Activated naive CD4-positive, alpha-beta T cell treated with anti-CD3 and anti-CD28 coated beads for 36 hours (primary cell): Measurements from ENCODE around the gene FRY. TPM values are rescaled to one million over a fixed set of nuclear protein-coding genes. Genes with fewer than 3 reads are reported as not detected.

Experiments used
- CTCF ChIA-PET: fragments of 350-600 bp; sonication (Branson Sonifier 250); formaldehyde crosslinking; loops from one replicate; lab custom pipeline; 2021; ENCODE audit warnings: antibody characterized with exemption; lab: Charles Lee
- DNase-seq: peaks from one replicate; pipeline ENCODE4 v3.0.0-alpha.2; 2020
- H3K27ac Mint-ChIP-seq: one replicate; pipeline ENCODE4 v1.8.0; 2021; ENCODE audit warnings: mild to moderate bottlenecking, mixed read lengths
- H3K27me3 Mint-ChIP-seq: one replicate; pipeline ENCODE4 v1.8.0; 2021; ENCODE audit warnings: low read depth, mixed read lengths
- H3K36me3 Mint-ChIP-seq: one replicate; pipeline ENCODE4 v1.8.0; 2021; ENCODE audit warnings: low read depth, mixed read lengths
- H3K4me1 Mint-ChIP-seq: one replicate; pipeline ENCODE4 v1.8.0; 2021; ENCODE audit warnings: low read depth, mixed read lengths
- H3K4me3 Mint-ChIP-seq: one replicate; pipeline ENCODE4 v1.8.0; 2021; ENCODE audit warnings: mild to moderate bottlenecking, moderate library complexity, mixed read lengths
- H3K9me3 Mint-ChIP-seq: one replicate; pipeline ENCODE4 v1.8.0; 2021; ENCODE audit warnings: mixed read lengths
- intact Hi-C: fragments of 100-400 bp; cut with micrococcal nuclease; formaldehyde crosslinking; loops from one replicate; pipeline ENCODE4 v1.15.1; 2023
- total RNA-seq, 2 experiments: library from RNA; stranded (reverse); gene quantifications; one replicate each; pipeline ENCODE4 v1.2.3, GENCODE V29; 2021

The FRY gene
- total RNA-seq, 2 experiments from 2014 or later, result 7.3 to 7.8 TPM

- Mint-ChIP-seq H3K27ac (no peak overlapping the region), H3K27me3 (peaks cover 6% of the 10 kb centered on the region), H3K4me1 (peaks cover 64% of the 10 kb centered on the region), H3K36me3 (peaks cover 4% of the 10 kb centered on the region), H3K9me3 (no peaks in the 10 kb centered on the region), H3K4me3 (peak overlapping the region; percentile 1)
- CTCF ChIA-PET, result interaction anchor here (1.1 to 1.3 kb wide), 3 partner anchors 9 to 234 kb away, joined by 3 to 4 read pairs (median 3); no protein-coding TSS in a partner anchor
- intact Hi-C loops, result loop anchor here (5.0 to 10.0 kb wide), 5 partner anchors 129 to 1509 kb away; partner anchors contain the start of genes N4BP2L1 and N4BP2L2
- no peak for DNase-seq
These were observed 2.2 kb downstream of the FRY start for GRCh38 chr13:32033744-32034143.

GRCh38 chr13:32035716-32036115 lies 4.1 kb downstream of the FRY start:
- Mint-ChIP-seq H3K27ac (no peak overlapping the region), H3K36me3 (peaks cover 4% of the 10 kb centered on the region), H3K27me3 (peaks cover 5% of the 10 kb centered on the region), H3K4me1 (peaks cover 71% of the 10 kb centered on the region), H3K9me3 (no peaks in the 10 kb centered on the region), H3K4me3 (no peak overlapping the region)
- CTCF ChIA-PET, result no interaction called here
- DNase-seq, result no peak
- intact Hi-C loops, result loop anchor here (10.0 kb wide), 1 partner anchor 831 kb away; no protein-coding TSS in a partner anchor

DNA sequence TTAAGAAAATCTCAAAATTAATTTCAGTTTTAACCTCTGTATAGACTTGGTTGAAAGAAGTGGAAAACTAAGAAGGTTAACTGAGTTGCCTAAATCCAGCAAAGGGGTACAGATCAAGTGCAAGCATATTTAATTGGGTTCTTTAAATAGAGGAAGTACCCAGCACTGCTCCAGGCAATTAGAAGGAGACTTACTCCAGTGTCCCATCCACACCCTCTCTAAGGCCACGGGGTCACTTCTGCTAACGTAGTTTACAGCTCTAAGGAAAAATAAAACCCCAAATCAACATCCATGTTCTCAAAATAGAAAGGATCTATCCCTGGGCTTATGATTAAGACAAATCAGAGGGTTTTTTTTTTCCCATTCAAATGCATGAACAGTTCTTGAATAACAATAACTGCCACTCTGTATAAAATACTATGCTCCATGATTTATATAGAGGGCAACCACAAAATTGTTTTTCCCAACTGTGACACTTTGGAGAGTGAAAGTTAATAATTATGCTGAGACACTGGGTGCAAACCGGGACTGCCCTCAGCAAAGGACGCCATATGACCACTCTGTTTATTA lies 4.6 kb downstream of the FRY start:
- peaks cover 71% of the 10 kb centered on the region for H3K4me1 Mint-ChIP-seq
- DNase-seq, result no peak
- intact Hi-C loops, result loop anchor here (10.0 kb wide), 1 partner anchor 831 kb away; no protein-coding TSS in a partner anchor
- no peaks in the 10 kb centered on the region for H3K9me3 Mint-ChIP-seq
- peaks cover 4% of the 10 kb centered on the region for H3K36me3 Mint-ChIP-seq
- CTCF ChIA-PET, result interaction anchor here (0.7 kb wide), 1 partner anchor 8 kb away, joined by 3 read pairs; no protein-coding TSS in a partner anchor
- peak overlapping the region; percentile 79 for H3K27ac Mint-ChIP-seq
- H3K4me3 Mint-ChIP-seq, result peak overlapping the region; percentile 69
- H3K27me3 Mint-ChIP-seq, result peaks cover 4% of the 10 kb centered on the region

DNA sequence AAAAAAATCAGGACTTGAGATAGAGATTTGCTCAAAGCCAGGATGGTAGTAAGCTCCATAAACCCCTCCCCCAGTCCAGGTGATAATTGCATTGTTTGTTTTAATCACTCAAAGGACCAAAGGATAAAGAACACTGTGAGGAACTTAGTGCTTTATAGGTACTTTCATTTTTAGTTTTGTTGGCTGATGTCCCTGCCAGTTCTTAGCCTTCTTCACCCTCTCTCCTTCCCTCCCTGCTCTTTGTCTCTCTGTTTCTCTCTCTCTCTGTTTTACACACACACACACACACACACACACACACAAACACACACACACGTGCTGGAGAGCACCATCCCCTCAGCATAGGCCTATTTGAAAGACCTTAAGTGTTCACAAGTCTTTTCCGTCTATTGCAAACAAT lies 5.2 kb downstream of the FRY start:
- peak; percentile 29 for DNase-seq
- Mint-ChIP-seq H3K9me3 (no peaks in the 10 kb centered on the region), H3K27me3 (peaks cover 2% of the 10 kb centered on the region), H3K27ac (peak overlapping the region; percentile 79), H3K4me1 (peaks cover 74% of the 10 kb centered on the region), H3K4me3 (peak overlapping the region; percentile 69), H3K36me3 (peaks cover 2% of the 10 kb centered on the region)
- CTCF ChIA-PET, result interaction anchor here (0.7 kb wide), 1 partner anchor 8 kb away, joined by 3 read pairs; no protein-coding TSS in a partner anchor
- intact Hi-C loops, result loop anchor here (10.0 kb wide), 1 partner anchor 832 kb away; no protein-coding TSS in a partner anchor

DNA sequence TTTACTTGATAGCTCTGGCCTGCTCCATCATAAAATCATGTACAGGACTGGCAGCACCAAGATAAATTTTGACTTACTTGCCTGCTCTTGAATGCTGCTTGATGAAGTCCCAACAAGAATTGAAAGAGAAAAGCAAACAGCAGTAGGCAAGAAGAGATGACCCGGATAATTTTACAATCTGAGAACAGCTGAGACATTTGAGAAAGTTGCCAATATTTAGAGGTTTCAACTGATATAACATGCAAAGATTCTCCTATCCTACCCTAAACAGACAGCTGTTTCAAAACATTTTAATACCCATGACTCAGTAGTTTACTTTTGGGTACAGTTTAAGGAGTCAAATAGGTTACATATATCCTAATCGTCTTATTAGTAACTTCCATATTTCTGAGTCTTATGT lies 5.9 kb downstream of the FRY start:
- no peak for DNase-seq
- Mint-ChIP-seq H3K27me3 (peaks cover 2% of the 10 kb centered on the region), H3K9me3 (no peaks in the 10 kb centered on the region), H3K4me3 (no peak overlapping the region), H3K36me3 (peaks cover under 1% of the 10 kb centered on the region), H3K27ac (no peak overlapping the region), H3K4me1 (peaks cover 75% of the 10 kb centered on the region)
- CTCF ChIA-PET, result interaction anchor here (0.6 to 1.0 kb wide), 2 partner anchors 29 to 155 kb away, joined by 3 read pairs; no protein-coding TSS in a partner anchor
- intact Hi-C loops, result loop anchor here (10.0 kb wide), 1 partner anchor 833 kb away; no protein-coding TSS in a partner anchor

- no peak overlapping the region for H3K4me3 Mint-ChIP-seq
- intact Hi-C loops, result loop anchor here (1.0 to 10.0 kb wide), 2 partner anchors 8 to 834 kb away; no protein-coding TSS in a partner anchor
- peaks cover 6% of the 10 kb centered on the region for H3K36me3 Mint-ChIP-seq
- H3K9me3 Mint-ChIP-seq, result no peaks in the 10 kb centered on the region
- peaks cover 2% of the 10 kb centered on the region for H3K27me3 Mint-ChIP-seq
- no peak overlapping the region for H3K27ac Mint-ChIP-seq
- CTCF ChIA-PET, result interaction anchor here (1.0 kb wide), 1 partner anchor 28 kb away, joined by 3 read pairs; no protein-coding TSS in a partner anchor
- no peak for DNase-seq
- peaks cover 78% of the 10 kb centered on the region for H3K4me1 Mint-ChIP-seq
These were observed 6.8 kb downstream of the FRY start for GRCh38 chr13:32038343-32038742.

DNA sequence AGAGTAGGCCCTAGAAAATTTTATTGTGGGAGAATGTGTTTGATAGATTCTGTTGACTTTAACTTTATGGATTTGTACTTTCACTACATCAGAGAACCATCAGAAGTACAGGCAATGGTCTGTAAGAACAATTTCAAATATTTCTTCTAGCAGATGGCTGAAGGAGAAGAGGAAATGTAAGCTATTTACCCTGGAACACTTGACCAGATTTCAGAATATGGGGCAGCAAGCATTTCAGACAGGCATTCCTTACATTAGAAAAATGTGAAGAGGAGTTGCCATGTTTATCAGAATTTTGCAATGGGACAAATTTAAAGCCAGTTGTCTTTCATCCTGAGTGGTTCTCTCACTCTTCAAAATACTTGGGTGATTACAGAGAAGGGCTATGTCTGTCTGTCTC lies 7.5 kb downstream of the FRY start:
- CTCF ChIA-PET, result interaction anchor here (2.5 kb wide), 1 partner anchor 13 kb away, joined by 8 read pairs; no protein-coding TSS in a partner anchor
- H3K4me3 Mint-ChIP-seq, result no peak overlapping the region
- no peaks in the 10 kb centered on the region for H3K9me3 Mint-ChIP-seq
- peaks cover 2% of the 10 kb centered on the region for H3K27me3 Mint-ChIP-seq
- DNase-seq, result no peak
- H3K27ac Mint-ChIP-seq, result no peak overlapping the region
- intact Hi-C loops, result loop anchor here (10.0 kb wide), 1 partner anchor 834 kb away; no protein-coding TSS in a partner anchor
- H3K36me3 Mint-ChIP-seq, result peaks cover 6% of the 10 kb centered on the region
- H3K4me1 Mint-ChIP-seq, result peaks cover 74% of the 10 kb centered on the region

- DNase-seq, result no peak
- H3K4me3 Mint-ChIP-seq, result no peak overlapping the region
- peaks cover 2% of the 10 kb centered on the region for H3K27me3 Mint-ChIP-seq
- intact Hi-C loops, result loop anchor here (10.0 kb wide), 1 partner anchor 835 kb away; no protein-coding TSS in a partner anchor
- H3K9me3 Mint-ChIP-seq, result no peaks in the 10 kb centered on the region
- H3K4me1 Mint-ChIP-seq, result peaks cover 75% of the 10 kb centered on the region
- CTCF ChIA-PET, result interaction anchor here (2.5 kb wide), 1 partner anchor 12 kb away, joined by 8 read pairs; no protein-coding TSS in a partner anchor
- H3K27ac Mint-ChIP-seq, result no peak overlapping the region
- H3K36me3 Mint-ChIP-seq, result peaks cover 6% of the 10 kb centered on the region
These were observed 8.0 kb downstream of the FRY start for GRCh38 chr13:32039528-32039927.

DNA sequence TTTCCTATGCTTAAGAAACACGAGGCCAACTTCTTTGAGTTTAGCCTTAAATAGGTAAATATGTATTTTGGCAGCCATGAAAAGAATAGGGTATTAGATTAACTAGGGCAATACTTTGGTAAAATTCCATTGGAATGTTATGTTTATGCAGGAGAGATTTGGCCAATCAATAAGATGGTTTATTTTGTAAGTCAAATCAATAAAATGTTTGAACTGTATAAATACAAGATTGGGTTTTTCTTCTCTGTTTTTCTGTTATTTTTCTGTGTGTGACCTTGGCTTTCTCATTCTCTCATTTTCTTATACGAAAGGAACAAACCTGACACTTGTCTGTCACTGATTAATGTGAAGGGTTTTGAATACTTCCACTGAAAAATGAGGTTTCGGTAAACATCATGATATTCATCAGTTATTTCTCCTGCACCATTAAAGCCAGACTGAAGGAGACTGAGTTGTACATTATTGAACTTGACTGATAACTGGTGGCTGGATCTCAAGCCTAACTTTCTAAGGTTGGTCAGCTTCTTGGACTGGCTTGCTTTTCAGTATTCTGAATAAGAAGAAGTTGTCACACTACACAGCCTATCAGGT lies 8.6 kb downstream of the FRY start:
- no peak overlapping the region for H3K27ac Mint-ChIP-seq
- no peak overlapping the region for H3K4me3 Mint-ChIP-seq
- H3K27me3 Mint-ChIP-seq, result no peaks in the 10 kb centered on the region
- no peaks in the 10 kb centered on the region for H3K9me3 Mint-ChIP-seq
- H3K4me1 Mint-ChIP-seq, result peaks cover 78% of the 10 kb centered on the region
- CTCF ChIA-PET, result interaction anchor here (2.5 kb wide), 1 partner anchor 11 kb away, joined by 8 read pairs; no protein-coding TSS in a partner anchor
- intact Hi-C loops, result loop anchor here (10.0 kb wide), 1 partner anchor 875 kb away; the partner anchor contains the start of gene HSPH1
- no peak for DNase-seq
- peaks cover 6% of the 10 kb centered on the region for H3K36me3 Mint-ChIP-seq

DNA sequence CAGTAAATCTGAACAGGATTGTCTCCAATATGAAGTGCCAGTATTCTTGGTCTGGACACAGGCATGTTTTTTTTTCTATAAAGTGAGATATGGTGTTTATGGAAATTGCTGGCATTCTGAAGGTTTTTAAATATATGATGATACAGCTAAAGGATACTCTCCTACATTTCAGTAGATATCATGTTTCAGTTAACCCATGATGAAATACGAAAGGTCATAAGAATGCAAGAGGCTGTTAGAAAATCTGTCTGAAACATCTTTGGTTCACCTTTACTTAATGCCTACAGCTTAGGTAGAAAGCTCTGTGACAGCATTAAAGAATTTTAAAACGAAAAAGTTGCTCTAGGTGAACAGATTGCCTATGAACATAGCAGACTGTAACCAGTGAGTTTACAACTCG lies 9.1 kb downstream of the FRY start:
- Mint-ChIP-seq H3K4me1 (peaks cover 78% of the 10 kb centered on the region), H3K4me3 (no peak overlapping the region), H3K36me3 (peaks cover 6% of the 10 kb centered on the region), H3K27me3 (no peaks in the 10 kb centered on the region), H3K27ac (no peak overlapping the region), H3K9me3 (no peaks in the 10 kb centered on the region)
- CTCF ChIA-PET, result interaction anchor here (2.5 kb wide), 1 partner anchor 11 kb away, joined by 8 read pairs; no protein-coding TSS in a partner anchor
- intact Hi-C loops, result loop anchor here (10.0 kb wide), 1 partner anchor 876 kb away; the partner anchor contains the start of gene HSPH1
- no peak for DNase-seq

GRCh38 chr13:32041429-32041828 lies 9.9 kb downstream of the FRY start:
- peaks cover 78% of the 10 kb centered on the region for H3K4me1 Mint-ChIP-seq
- CTCF ChIA-PET, result interaction anchor here (2.5 kb wide), 1 partner anchor 10 kb away, joined by 8 read pairs; no protein-coding TSS in a partner anchor
- peaks cover 6% of the 10 kb centered on the region for H3K36me3 Mint-ChIP-seq
- no peaks in the 10 kb centered on the region for H3K27me3 Mint-ChIP-seq
- no peaks in the 10 kb centered on the region for H3K9me3 Mint-ChIP-seq
- H3K4me3 Mint-ChIP-seq, result no peak overlapping the region
- peak; percentile 46 for DNase-seq
- H3K27ac Mint-ChIP-seq, result peak overlapping the region; percentile 37
- intact Hi-C loops, result loop anchor here (10.0 kb wide), 1 partner anchor 877 kb away; the partner anchor contains the start of gene HSPH1

GRCh38 chr13:32042551-32042950 lies 11.0 kb downstream of the FRY start:
- intact Hi-C loops, result loop anchor here (1.0 to 10.0 kb wide), 2 partner anchors 11 to 878 kb away; partner anchors contain the start of genes FRY and HSPH1
- Mint-ChIP-seq H3K27ac (peak overlapping the region; percentile 47), H3K4me1 (peaks cover 77% of the 10 kb centered on the region), H3K4me3 (no peak overlapping the region), H3K36me3 (peaks cover 6% of the 10 kb centered on the region), H3K27me3 (no peaks in the 10 kb centered on the region), H3K9me3 (no peaks in the 10 kb centered on the region)
- DNase-seq, result no peak
- CTCF ChIA-PET, result interaction anchor here (0.8 to 1.1 kb wide), 2 partner anchors 9 to 10 kb away, joined by 3 to 4 read pairs; partner anchors contain the start of gene FRY
